ENCODE results near the gene EYS.

Gene EYS

GRCh38 chr6:64860203-64860602, 846.8 kb downstream of the EYS start:
- H3K9ac ChIP-seq (ENCODE audit: low read length): no peak overlapping the region
- H3K9me2 ChIP-seq (replicated peaks; ENCODE audit: insufficient read depth, low read length): no peaks in the 10 kb centered on the region
- TF ChIP-seq, protein P1, sequence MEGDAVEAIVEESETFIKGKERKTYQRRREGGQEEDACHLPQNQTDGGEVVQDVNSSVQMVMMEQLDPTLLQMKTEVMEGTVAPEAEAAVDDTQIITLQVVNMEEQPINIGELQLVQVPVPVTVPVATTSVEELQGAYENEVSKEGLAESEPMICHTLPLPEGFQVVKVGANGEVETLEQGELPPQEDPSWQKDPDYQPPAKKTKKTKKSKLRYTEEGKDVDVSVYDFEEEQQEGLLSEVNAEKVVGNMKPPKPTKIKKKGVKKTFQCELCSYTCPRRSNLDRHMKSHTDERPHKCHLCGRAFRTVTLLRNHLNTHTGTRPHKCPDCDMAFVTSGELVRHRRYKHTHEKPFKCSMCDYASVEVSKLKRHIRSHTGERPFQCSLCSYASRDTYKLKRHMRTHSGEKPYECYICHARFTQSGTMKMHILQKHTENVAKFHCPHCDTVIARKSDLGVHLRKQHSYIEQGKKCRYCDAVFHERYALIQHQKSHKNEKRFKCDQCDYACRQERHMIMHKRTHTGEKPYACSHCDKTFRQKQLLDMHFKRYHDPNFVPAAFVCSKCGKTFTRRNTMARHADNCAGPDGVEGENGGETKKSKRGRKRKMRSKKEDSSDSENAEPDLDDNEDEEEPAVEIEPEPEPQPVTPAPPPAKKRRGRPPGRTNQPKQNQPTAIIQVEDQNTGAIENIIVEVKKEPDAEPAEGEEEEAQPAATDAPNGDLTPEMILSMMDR (IDR thresholded peaks at IDR 0.05; ENCODE audit: low read length): no peak
- TF ChIP-seq EZH2phosphoT487 (IDR thresholded peaks at IDR 0.05; ENCODE audit: low read length): no peak
- no peak for TF ChIP-seq EZH2 (optimal IDR thresholded peaks at IDR 0.05; ENCODE audit: low read depth, low read length)
- DNase-seq: no peak
- no peak overlapping the region for H2AFZ ChIP-seq (ENCODE audit: low read length)
- no peaks in the 10 kb centered on the region for H3K79me2 ChIP-seq (ENCODE audit: low read length)
- H3K9me3 ChIP-seq (replicated peaks; ENCODE audit: insufficient read depth, low read length): no peaks in the 10 kb centered on the region
- H4K20me1 ChIP-seq (ENCODE audit: insufficient read depth, low read length): no peaks in the 10 kb centered on the region
- no peak overlapping the region for H3K4me2 ChIP-seq (ENCODE audit: low read depth, low read length)
- no peaks in the 10 kb centered on the region for H3K36me3 ChIP-seq (replicated peaks; ENCODE audit: insufficient read depth, low read length)
- H3F3A ChIP-seq (ENCODE audit: insufficient read depth, low read length): no peaks in the 10 kb centered on the region
- no peak overlapping the region for H3K27ac ChIP-seq (ENCODE audit: low read length)
- H3K4me1 ChIP-seq (ENCODE audit: low read length): no peaks in the 10 kb centered on the region
- H3K4me3 ChIP-seq (ENCODE audit: low read length): no peak overlapping the region
- H3K27me3 ChIP-seq (replicated peaks; ENCODE audit: insufficient read depth, low read length): no peaks in the 10 kb centered on the region

DNA sequence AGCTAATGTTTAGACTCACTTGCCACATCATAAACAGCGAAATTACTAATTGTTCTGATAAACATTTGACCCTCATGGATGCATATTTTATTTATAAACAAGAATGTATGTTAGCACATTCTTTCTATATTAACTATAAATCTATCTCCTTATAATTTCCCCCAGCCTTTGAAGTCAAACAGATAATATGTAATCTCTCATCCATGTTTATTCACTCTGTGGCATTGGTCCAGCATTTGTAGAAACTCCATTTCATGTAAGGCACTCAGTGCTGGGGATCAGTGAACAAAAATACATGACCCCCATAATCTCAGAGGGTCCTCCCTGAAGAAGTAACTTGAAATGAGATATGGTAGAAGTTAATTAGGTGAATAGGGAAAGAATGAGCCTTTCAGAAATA, 856.9 kb downstream of the EYS start:
- no peaks in the 10 kb centered on the region for H3K9me3 ChIP-seq (replicated peaks; ENCODE audit: insufficient read depth, low read length)

GRCh38 chr6:64848467-64848866, 858.6 kb downstream of the EYS start:
- no peak overlapping the region for H3K4me3 ChIP-seq (ENCODE audit: low read length)
- DNase-seq: no peak
- H3K4me1 ChIP-seq (ENCODE audit: low read length): no peaks in the 10 kb centered on the region
- no peaks in the 10 kb centered on the region for H3K9me3 ChIP-seq (replicated peaks; ENCODE audit: insufficient read depth, low read length)
- H4K20me1 ChIP-seq (ENCODE audit: insufficient read depth, low read length): no peaks in the 10 kb centered on the region
- no peak overlapping the region for H3K9ac ChIP-seq (ENCODE audit: low read length)
- TF ChIP-seq EZH2phosphoT487 (IDR thresholded peaks at IDR 0.05; ENCODE audit: low read length): no peak
- no peak for TF ChIP-seq EZH2 (optimal IDR thresholded peaks at IDR 0.05; ENCODE audit: low read depth, low read length)
- TF ChIP-seq, protein P1 (IDR thresholded peaks at IDR 0.05; ENCODE audit: low read length): no peak
- no peak overlapping the region for H2AFZ ChIP-seq (ENCODE audit: low read length)
- H3K4me2 ChIP-seq (ENCODE audit: low read depth, low read length): no peak overlapping the region
- H3K9me2 ChIP-seq (replicated peaks; ENCODE audit: insufficient read depth, low read length): no peaks in the 10 kb centered on the region
- H3K27ac ChIP-seq (ENCODE audit: low read length): no peak overlapping the region
- no peaks in the 10 kb centered on the region for H3K36me3 ChIP-seq (replicated peaks; ENCODE audit: insufficient read depth, low read length)
- H3F3A ChIP-seq (ENCODE audit: insufficient read depth, low read length): no peaks in the 10 kb centered on the region
- H3K79me2 ChIP-seq (ENCODE audit: low read length): no peaks in the 10 kb centered on the region
- H3K27me3 ChIP-seq (replicated peaks; ENCODE audit: insufficient read depth, low read length): no peaks in the 10 kb centered on the region

More for the DNA sequence above, 856.9 kb downstream of the EYS start:
- no peak for DNase-seq
- H2AFZ ChIP-seq (ENCODE audit: low read length): no peak overlapping the region
- H3K79me2 ChIP-seq (ENCODE audit: low read length): no peaks in the 10 kb centered on the region
- no peaks in the 10 kb centered on the region for H3K27me3 ChIP-seq (replicated peaks; ENCODE audit: insufficient read depth, low read length)
- H3K4me3 ChIP-seq (ENCODE audit: low read length): no peak overlapping the region
- H3K9ac ChIP-seq (ENCODE audit: low read length): no peak overlapping the region
- TF ChIP-seq EZH2phosphoT487 (IDR thresholded peaks at IDR 0.05; ENCODE audit: low read length) (no peak), EZH2 (optimal IDR thresholded peaks at IDR 0.05; ENCODE audit: low read depth, low read length) (no peak)
- TF ChIP-seq, protein P1 (IDR thresholded peaks at IDR 0.05; ENCODE audit: low read length): no peak
- H3K36me3 ChIP-seq (replicated peaks; ENCODE audit: insufficient read depth, low read length): no peaks in the 10 kb centered on the region
- H3K4me2 ChIP-seq (ENCODE audit: low read depth, low read length): no peak overlapping the region
- no peaks in the 10 kb centered on the region for H3F3A ChIP-seq (ENCODE audit: insufficient read depth, low read length)
- H3K9me2 ChIP-seq (replicated peaks; ENCODE audit: insufficient read depth, low read length): no peaks in the 10 kb centered on the region
- no peaks in the 10 kb centered on the region for H4K20me1 ChIP-seq (ENCODE audit: insufficient read depth, low read length)
- no peak overlapping the region for H3K27ac ChIP-seq (ENCODE audit: low read length)
- no peaks in the 10 kb centered on the region for H3K4me1 ChIP-seq (ENCODE audit: low read length)

Measured in MM.1S (cell line).